Hepatocyte (in vitro differentiated cells): ENCODE results near the gene SCTR. TPM values are rescaled to one million over a fixed set of nuclear protein-coding genes. Genes with fewer than 3 reads are reported as not detected.

ENCODE experiments used
- DNase-seq: peaks from one replicate; pipeline ENCODE4 v3.0.0-alpha.2; 2016; ENCODE audit warnings: low spot score
- H2AFZ ChIP-seq: fragments of 200-600 bp; sonication (generic); 2 replicates; pipeline ENCODE4 v1.6.0; 2016; ENCODE audit warnings: antibody characterized with exemption, mild to moderate bottlenecking
- H3K27ac ChIP-seq: fragments of 200-600 bp; sonication (generic); 2 replicates; pipeline ENCODE4 v1.5.1; 2016; ENCODE audit warnings: mild to moderate bottlenecking
- H3K27me3 ChIP-seq: fragments of 200-600 bp; sonication (generic); 2 replicates; pipeline ENCODE4 v1.6.1; 2016
- H3K36me3 ChIP-seq: fragments of 200-600 bp; sonication (generic); replicated peaks from 2 replicates; pipeline ENCODE4 v1.5.1; 2016; ENCODE audit warnings: low read depth; ENCODE audit not compliant: insufficient read depth
- H3K4me1 ChIP-seq: fragments of 200-600 bp; sonication (generic); 2 replicates; pipeline ENCODE4 v1.5.1; 2016; ENCODE audit warnings: mild to moderate bottlenecking, moderate library complexity; ENCODE audit not compliant: insufficient read depth
- H3K4me2 ChIP-seq: fragments of 200-600 bp; sonication (generic); 2 replicates; pipeline ENCODE4 v1.6.0; 2016
- H3K4me3 ChIP-seq: fragments of 200-600 bp; sonication (generic); 2 replicates; pipeline ENCODE4 v1.5.1; 2016; ENCODE audit warnings: mild to moderate bottlenecking
- H3K79me2 ChIP-seq: fragments of 200-600 bp; sonication (generic); 2 replicates; pipeline ENCODE4 v1.6.0; 2017; ENCODE audit warnings: mild to moderate bottlenecking
- H3K9me2 ChIP-seq: fragments of 200-600 bp; sonication (generic); replicated peaks from 2 replicates; pipeline ENCODE4 v1.6.0; 2017; ENCODE audit warnings: mild to moderate bottlenecking; ENCODE audit not compliant: insufficient read depth
- H3K9me3 ChIP-seq: fragments of 200-600 bp; sonication (generic); 2 replicates; pipeline ENCODE4 v1.5.1; 2016; ENCODE audit warnings: low read depth, mild to moderate bottlenecking
- H4K20me1 ChIP-seq: fragments of 200-600 bp; sonication (generic); 2 replicates; pipeline ENCODE4 v1.6.0; 2016; ENCODE audit warnings: mild to moderate bottlenecking; ENCODE audit not compliant: insufficient read depth, poor library complexity, severe bottlenecking
- CTCF ChIP-seq: fragments of 200-600 bp; sonication (generic); IDR thresholded peaks from 2 replicates; pipeline ENCODE4 v1.5.1; 2016; ENCODE audit warnings: antibody characterized with exemption, mild to moderate bottlenecking; ENCODE audit not compliant: poor library complexity
- EZH2 ChIP-seq: fragments of 200-600 bp; sonication (generic); IDR thresholded peaks from 2 replicates; pipeline ENCODE4 v1.6.1; 2016; ENCODE audit warnings: antibody characterized with exemption, mild to moderate bottlenecking, borderline replicate concordance
- EZH2phosphoT487 ChIP-seq: fragments of 200-600 bp; sonication (generic); IDR thresholded peaks from one replicate; pipeline ENCODE4 v1.6.1; 2018; ENCODE audit warnings: antibody characterized with exemption, mild to moderate bottlenecking, low read depth, moderate library complexity; ENCODE audit not compliant: unreplicated experiment, severe bottlenecking
- WGBS: methylation state at CpG from one replicate; pipeline ENCODE4 v1.1.6; 2016; ENCODE audit warnings: low lambda C conversion rate; ENCODE audit errors: missing lambda C conversion rate; 5-methylcytosine and 5-hydroxymethylcytosine counted together
- polyA plus RNA-seq: library from polyadenylated mRNA; unstranded; fragments of >200 nt; fragmentation: Nextera tagmentation; extraction: Ambion mirVana; gene quantifications from 2 replicates; pipeline ENCODE4 v1.2.1, GENCODE V29; 2016
- total RNA-seq: library from RNA; depleted of rRNA; stranded (reverse); fragments of >200 nt; gene quantifications from 2 replicates; pipeline ENCODE4 v1.2.3, GENCODE V29; 2014

The SCTR gene
- total and polyA plus RNA-seq, 2 experiments from 2014 or later: 1.7 to 4.3 TPM

DNA sequence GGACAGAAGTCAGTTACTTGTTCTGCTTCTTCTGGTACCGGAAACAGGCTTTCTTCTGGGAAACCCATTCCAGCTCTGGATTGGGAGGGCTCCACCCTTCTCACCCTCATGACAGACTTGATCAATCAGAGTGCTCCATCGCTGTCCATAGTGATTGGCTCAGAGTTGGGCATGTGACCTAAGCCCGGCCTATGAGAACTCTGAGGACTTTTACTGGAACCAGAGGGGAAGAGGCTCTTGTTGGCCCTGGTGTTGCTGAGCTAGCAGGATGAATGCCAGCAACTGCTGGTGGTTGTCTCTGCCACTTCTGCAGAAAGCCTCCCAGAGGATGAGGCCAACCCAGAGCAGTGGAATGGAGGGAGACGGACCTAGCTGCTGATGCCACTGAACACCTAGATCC is 59.3 kb downstream of the SCTR start:
- no peaks in the 10 kb centered on the region for H3K27me3 ChIP-seq
- no peak overlapping the region for H3K4me3 ChIP-seq
- H2AFZ ChIP-seq: no peak overlapping the region
- no peaks in the 10 kb centered on the region for H3K36me3 ChIP-seq
- H3K27ac ChIP-seq: no peak overlapping the region
- H4K20me1 ChIP-seq: no peaks in the 10 kb centered on the region
- no peak for TF ChIP-seq EZH2phosphoT487
- no peak for TF ChIP-seq EZH2
- TF ChIP-seq CTCF: no peak
- no peak overlapping the region for H3K4me2 ChIP-seq
- H3K79me2 ChIP-seq: no peaks in the 10 kb centered on the region
- no peaks in the 10 kb centered on the region for H3K9me3 ChIP-seq
- no peaks in the 10 kb centered on the region for H3K9me2 ChIP-seq
- no peak for DNase-seq
- WGBS: 95% methylated on average over 4 of the region's 4 CpGs
- H3K4me1 ChIP-seq: no peaks in the 10 kb centered on the region

DNA sequence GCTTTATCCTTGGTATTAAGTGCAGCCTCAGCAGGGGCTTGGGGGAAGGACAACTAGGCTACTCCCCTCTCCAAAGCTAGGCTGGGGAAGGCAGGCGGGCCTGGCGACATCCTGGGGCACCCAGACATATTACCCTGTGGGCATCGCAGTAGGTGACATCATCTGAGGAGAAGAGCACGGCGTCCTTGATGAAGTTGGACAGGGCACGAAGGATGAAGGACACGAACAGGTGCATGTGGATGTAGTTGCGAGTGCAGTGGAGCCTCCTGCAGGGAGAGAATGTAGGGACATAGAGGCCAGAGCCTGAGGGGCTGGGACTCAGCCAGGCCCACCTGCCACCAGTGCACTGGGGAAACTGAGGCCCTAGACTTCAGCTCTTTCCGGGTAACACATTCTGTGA is 60.3 kb downstream of the SCTR start:
- Histone ChIP-seq H3K27ac (no peak overlapping the region), H3K27me3 (no peaks in the 10 kb centered on the region), H3K4me2 (no peak overlapping the region), H2AFZ (no peak overlapping the region), H3K9me3 (no peaks in the 10 kb centered on the region), H3K4me1 (no peaks in the 10 kb centered on the region), H4K20me1 (no peaks in the 10 kb centered on the region), H3K79me2 (no peaks in the 10 kb centered on the region), H3K9me2 (no peaks in the 10 kb centered on the region), H3K4me3 (no peak overlapping the region), H3K36me3 (no peaks in the 10 kb centered on the region)
- DNase-seq: no peak
- 95% methylated on average over 9 of the region's 9 CpGs for WGBS
- no peak for TF ChIP-seq EZH2
- TF ChIP-seq EZH2phosphoT487: no peak
- no peak for TF ChIP-seq CTCF

DNA sequence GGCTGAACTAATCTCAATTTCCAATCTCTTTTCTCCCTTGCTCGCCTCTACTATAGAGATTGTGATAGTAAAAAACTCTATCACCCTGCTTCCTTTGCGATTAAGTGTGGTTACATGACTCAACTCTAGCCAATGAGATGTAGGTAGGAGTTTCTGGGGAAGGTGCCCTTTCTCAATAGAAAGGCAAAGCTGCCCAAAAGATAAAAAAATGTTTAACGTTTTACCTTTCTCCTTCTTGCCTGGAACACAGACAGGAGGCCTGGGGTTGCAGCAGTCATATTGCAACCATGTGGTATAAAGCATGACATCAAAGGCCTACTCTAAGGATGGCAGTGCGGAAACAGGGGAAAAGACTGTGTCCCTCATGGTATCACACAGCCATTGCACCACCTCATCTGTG is 61.1 kb downstream of the SCTR start:
- Histone ChIP-seq H3K27ac (no peak overlapping the region), H3K4me3 (no peak overlapping the region), H3K9me3 (no peaks in the 10 kb centered on the region), H2AFZ (no peak overlapping the region), H3K27me3 (no peaks in the 10 kb centered on the region), H3K4me2 (no peak overlapping the region), H3K4me1 (no peaks in the 10 kb centered on the region), H3K79me2 (no peaks in the 10 kb centered on the region), H4K20me1 (no peaks in the 10 kb centered on the region), H3K36me3 (no peaks in the 10 kb centered on the region), H3K9me2 (no peaks in the 10 kb centered on the region)
- TF ChIP-seq EZH2 (no peak), CTCF (no peak), EZH2phosphoT487 (no peak)
- DNase-seq: no peak
- 62% methylated on average over 4 of the region's 4 CpGs for WGBS

DNA sequence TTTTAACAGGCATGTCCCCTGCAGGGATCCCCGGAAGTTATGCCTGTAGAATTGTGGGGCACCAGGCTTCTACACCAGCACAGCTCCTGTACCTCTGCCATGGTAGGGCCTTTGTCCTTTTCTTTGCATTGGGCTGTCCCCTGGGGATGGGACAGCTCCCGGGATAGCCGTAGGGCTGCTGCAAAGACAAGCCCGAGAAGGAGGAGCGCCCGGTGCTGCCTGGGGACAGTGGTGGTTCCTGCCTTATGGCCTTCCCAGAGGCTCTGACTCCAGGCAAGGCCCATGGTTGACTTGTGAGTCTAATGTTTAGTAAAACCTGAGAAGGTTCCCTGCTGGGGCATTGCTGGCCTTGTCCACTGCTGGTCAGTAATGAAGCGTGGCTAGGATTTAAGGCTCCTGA is 61.7 kb downstream of the SCTR start:
- no peak for DNase-seq
- 93% methylated on average over 7 of the region's 7 CpGs for WGBS
- TF ChIP-seq CTCF: no peak
- no peak for TF ChIP-seq EZH2phosphoT487
- no peak for TF ChIP-seq EZH2

More for the DNA sequence above, 61.7 kb downstream of the SCTR start:
- H3K9me3 ChIP-seq: no peaks in the 10 kb centered on the region
- no peaks in the 10 kb centered on the region for H3K36me3 ChIP-seq
- no peak overlapping the region for H3K27ac ChIP-seq
- no peak overlapping the region for H3K4me2 ChIP-seq
- no peaks in the 10 kb centered on the region for H3K79me2 ChIP-seq
- no peak overlapping the region for H2AFZ ChIP-seq
- no peaks in the 10 kb centered on the region for H3K27me3 ChIP-seq
- no peaks in the 10 kb centered on the region for H3K9me2 ChIP-seq
- H3K4me1 ChIP-seq: no peaks in the 10 kb centered on the region
- no peak overlapping the region for H3K4me3 ChIP-seq
- no peaks in the 10 kb centered on the region for H4K20me1 ChIP-seq
